NB4 (cell line): ENCODE data around the gene LSM3.

Source experiments
- MAX ChIP-seq: IDR thresholded peaks from 2 replicates; pipeline ENCODE4 v1.6.1; 2011; ENCODE audit warnings: low read depth, low read length
- MYC ChIP-seq: IDR thresholded peaks from 2 replicates; pipeline ENCODE4 v1.6.1; 2011; ENCODE audit warnings: low read depth, low read length
- POLR2A ChIP-seq: IDR thresholded peaks from 2 replicates; pipeline ENCODE4 v1.6.1; 2011; ENCODE audit warnings: mild to moderate bottlenecking; ENCODE audit not compliant: insufficient read length; ENCODE audit errors: extremely low read depth
- TF ChIP-seq, protein P1 (sequence below): IDR thresholded peaks from one replicate; pipeline ENCODE4 v1.5.1; 2012; ENCODE audit warnings: low read depth, low read length

DNA sequence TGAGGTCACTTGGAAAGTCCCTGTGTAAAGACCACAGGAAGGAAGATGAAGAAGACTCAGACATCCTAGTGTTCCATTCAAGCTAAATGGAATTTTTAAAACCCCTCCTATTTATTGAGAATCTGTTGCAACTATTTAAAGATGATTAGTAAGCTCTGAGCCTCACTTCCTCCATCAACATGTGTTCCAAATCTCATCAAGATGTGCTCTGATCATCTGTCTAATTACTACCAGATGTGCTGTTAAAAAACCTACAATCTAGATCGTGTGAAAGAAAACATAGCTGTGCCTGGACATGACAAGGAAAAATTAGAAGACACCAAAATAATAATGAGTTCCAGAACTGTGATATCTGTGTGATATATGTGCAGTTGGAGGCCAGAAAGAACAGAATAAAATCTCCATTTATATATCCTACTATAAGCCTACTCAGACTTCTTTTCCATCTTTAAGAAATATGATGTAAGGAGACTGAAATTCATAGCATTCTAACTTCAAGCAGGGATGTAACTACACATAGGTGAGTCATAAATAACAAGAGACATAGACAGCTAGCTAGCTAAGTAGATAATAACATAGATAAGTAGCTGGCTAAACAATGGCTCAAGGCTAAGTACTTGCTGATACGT, 8.0 kb upstream of the LSM3 start:
- TF ChIP-seq, protein P1, sequence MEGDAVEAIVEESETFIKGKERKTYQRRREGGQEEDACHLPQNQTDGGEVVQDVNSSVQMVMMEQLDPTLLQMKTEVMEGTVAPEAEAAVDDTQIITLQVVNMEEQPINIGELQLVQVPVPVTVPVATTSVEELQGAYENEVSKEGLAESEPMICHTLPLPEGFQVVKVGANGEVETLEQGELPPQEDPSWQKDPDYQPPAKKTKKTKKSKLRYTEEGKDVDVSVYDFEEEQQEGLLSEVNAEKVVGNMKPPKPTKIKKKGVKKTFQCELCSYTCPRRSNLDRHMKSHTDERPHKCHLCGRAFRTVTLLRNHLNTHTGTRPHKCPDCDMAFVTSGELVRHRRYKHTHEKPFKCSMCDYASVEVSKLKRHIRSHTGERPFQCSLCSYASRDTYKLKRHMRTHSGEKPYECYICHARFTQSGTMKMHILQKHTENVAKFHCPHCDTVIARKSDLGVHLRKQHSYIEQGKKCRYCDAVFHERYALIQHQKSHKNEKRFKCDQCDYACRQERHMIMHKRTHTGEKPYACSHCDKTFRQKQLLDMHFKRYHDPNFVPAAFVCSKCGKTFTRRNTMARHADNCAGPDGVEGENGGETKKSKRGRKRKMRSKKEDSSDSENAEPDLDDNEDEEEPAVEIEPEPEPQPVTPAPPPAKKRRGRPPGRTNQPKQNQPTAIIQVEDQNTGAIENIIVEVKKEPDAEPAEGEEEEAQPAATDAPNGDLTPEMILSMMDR = no peak
- no peak for TF ChIP-seq POLR2A
- TF ChIP-seq MAX = no peak
- TF ChIP-seq MYC = no peak
